IPS-11a (cell line): ENCODE results near the gene CREB5.

Experiments
- H3K4me3 ChIP-seq: one replicate; pipeline ENCODE4 v1.5.1; 2013; ENCODE audit warnings: low read depth, low read length, control low read depth

The CREB5 gene

GRCh38 chr7:28700790-28701203, 288.5 kb downstream of the CREB5 start:
- no peak overlapping the region for H3K4me3 ChIP-seq

- no peak overlapping the region for H3K4me3 ChIP-seq
Observed at GRCh38 chr7:28701731-28702130, 289.4 kb downstream of the CREB5 start.

DNA sequence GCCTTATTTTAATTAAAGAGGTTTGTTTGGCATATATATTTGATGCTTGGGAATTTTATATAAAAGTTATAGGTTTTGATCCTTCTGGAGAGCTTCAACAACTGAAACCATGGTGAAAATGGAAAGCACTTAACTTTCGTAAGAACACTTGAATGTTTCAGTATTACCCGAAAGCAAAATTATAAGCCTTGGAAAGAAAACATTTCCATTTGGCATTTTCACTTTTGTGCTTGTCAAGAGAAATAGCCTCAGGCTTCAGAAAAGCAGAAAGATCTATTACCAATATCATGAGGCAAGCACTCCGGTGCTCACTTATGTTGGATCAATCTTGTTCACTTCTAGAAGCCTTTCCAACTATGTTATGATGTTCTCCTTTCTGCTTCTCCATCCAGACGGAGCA, 289.9 kb downstream of the CREB5 start:
- H3K4me3 ChIP-seq: no peak overlapping the region

DNA sequence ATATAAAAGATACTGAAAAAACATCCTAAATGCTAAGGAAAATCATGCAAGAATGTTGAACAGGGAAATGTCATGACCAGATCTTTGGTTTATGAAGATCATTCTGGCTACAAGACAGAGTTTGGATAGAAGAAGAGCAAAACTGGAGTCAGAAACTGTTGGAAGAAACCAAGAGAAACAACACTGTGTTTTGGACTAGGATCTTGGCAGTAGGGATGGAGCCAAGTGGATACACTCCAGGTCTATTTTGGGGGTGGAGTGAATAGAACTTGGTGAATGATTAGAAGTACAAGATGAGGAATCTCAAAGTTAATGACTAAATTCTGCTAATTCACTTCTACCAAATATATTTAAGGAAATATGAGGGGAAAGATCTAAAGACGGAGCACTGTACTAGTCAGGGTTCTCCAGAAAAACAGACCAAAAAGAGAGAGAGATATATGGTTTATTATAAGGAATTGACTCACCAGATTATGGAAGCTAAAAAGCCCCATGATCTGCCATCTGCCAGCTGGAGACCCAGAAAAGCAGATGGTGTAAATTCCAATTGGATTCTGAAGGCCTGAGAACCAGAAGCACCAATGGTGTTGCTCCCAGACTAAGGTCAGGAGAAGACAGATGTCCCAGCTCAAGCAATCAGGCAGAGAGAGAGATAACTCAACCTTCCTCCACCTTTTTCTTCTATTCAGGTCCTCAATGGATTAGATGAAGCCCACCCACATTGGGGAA, 290.9 kb downstream of the CREB5 start:
- H3K4me3 ChIP-seq: no peak overlapping the region

DNA sequence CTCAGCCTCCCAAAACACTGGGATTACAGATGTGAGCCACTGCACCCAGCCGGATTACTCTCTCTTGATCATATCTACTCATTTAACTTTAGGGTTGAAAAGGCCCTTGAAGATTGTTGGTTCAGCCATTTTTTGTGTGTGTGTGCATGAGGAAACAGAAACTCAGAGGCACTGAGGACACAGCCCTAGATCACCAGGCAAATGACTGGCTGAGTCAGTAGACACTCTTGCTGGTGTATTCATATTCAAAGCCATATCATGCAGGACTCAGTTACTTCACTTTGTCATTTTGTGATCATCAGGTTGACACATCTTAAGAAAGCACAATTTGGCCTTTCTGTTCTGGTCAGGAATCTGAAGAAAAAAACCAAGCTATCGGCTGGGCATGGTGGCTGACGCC, 292.4 kb downstream of the CREB5 start:
- no peak overlapping the region for H3K4me3 ChIP-seq

DNA sequence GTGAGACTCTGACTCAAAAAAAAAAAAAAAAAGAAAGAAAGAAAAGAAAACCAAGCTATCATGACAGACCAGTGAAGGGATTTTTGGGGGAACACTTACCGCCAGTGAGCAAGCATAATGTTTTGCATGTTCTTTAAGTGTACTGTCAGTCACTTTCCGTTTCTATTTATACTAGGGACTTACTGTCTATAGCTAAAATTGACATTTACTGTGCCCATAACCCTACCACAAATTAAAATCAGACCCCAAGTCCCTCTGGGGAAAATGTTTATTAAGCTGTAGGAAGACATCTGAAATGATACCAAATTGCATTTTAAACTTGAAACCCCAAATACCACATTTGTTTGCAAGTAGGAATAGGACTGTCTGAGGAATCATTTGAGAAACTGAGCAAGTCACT, 293.0 kb downstream of the CREB5 start:
- H3K4me3 ChIP-seq: no peak overlapping the region

DNA sequence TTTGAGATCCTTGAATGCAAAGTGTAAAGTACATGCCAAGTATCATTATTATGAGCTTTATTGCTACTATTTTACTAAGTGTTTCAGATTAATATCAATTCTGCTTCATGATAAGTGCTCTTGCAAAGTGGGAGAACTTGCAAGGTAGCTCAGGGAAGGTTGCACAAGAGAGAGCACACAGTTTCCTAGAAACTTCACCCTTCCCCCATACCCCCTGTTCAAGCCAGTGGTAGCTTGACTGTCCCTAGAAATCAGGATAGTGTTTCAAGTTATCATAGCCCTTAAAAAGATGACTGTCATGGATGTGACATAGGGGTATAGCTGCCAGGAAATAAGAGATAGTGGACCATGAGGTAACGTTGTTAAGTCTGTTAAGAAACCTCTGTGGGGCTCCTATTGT, 294.3 kb downstream of the CREB5 start:
- no peak overlapping the region for H3K4me3 ChIP-seq

GRCh38 chr7:28707291-28707690, 295.0 kb downstream of the CREB5 start:
- no peak overlapping the region for H3K4me3 ChIP-seq

DNA sequence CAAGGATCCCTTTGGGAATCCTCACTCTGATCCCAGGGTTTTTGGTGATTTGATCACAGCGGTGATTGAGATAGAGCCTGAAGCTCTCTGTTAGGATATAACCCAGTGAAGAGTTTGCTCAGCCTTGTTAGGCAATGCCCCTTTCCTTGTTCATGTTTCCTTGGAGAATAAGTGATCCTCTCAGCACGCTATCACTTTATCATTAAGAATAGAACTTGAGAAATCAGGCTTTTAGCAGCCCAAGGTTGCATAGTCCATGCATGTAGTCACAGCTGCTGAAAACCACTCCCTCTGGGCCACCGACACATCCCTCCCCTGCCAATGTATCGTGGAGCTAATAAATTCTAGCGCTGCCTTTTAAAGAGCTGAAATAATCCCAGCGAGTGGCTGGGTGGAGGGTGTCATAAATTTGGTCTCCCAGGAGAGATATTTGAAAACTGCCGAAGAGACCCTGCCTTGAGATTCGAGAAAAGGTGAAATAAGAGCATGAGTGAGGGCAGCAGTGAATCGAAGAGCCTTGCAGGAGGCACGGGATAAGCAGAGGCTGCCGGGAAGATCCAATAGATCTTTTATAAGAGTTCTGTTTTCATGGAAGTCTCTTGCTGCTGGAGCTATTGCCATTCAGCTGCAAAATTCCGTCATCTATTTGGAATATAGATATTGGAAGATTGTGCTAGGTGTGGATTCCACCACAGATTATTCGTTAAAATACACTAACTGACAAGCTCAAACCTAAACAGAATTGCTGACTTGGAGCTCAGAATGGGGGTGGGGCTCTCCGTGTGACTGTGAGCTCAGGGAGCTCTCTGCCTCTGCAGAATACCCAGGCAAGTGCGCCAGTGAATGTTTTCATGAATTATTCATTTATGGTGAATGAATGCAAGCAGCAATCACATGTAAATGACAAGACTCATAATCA, 296.0 kb downstream of the CREB5 start:
- no peak overlapping the region for H3K4me3 ChIP-seq

GRCh38 chr7:28709748-28710147, 297.4 kb downstream of the CREB5 start:
- H3K4me3 ChIP-seq: no peak overlapping the region

GRCh38 chr7:28711114-28711513, 298.8 kb downstream of the CREB5 start:
- no peak overlapping the region for H3K4me3 ChIP-seq

GRCh38 chr7:28714459-28715120, 302.3 kb downstream of the CREB5 start:
- H3K4me3 ChIP-seq: no peak overlapping the region

DNA sequence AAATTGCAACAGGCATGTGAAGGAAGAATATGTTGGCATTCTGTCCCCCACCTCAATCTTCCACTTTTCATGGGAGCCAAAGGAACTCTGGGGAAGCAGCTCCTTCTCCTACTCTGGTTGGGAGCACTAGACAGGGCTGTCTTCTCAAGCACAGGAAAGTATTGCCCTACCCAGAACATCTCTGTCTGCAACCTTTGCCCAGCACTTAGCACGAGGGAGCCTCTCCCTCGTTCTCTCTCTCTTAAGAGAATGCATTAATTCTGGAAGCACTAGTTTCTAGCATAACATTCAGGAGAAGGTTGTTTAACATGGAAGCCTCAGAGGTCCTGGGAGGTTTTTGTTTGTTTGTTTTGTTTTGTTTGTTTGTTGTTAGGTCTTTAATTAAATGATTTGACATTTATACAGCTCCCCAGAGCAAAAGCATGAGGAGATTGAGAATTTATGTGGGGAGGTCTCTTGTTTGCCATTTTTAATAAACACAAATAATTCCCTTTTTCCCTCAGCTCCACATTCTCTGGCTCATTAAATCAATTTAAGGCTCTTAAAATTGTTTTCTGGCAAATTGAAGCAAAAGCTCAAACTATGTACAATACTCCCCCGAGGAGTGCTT, 305.2 kb downstream of the CREB5 start:
- no peak overlapping the region for H3K4me3 ChIP-seq

DNA sequence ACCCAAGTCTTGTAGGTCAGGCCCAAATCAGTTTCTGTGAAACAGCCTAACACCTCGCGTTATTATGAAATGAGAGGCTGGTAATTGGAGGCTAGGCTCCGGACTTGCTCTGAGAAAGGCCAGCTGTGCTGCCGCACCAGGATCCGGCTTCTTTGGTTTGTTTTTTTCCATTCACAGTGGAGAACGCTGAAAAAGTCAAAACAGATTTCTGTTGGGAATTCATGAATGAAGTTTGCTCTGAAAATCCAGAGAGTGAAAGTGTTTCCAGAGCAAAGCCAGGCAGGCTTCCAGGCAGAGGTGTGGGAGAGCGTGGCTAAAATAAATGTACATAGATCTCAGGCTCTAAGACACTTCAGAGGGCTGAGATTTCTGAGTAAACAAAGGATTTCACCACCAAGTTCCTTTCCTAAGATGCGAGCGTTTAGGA, 305.8 kb downstream of the CREB5 start:
- no peak overlapping the region for H3K4me3 ChIP-seq

DNA sequence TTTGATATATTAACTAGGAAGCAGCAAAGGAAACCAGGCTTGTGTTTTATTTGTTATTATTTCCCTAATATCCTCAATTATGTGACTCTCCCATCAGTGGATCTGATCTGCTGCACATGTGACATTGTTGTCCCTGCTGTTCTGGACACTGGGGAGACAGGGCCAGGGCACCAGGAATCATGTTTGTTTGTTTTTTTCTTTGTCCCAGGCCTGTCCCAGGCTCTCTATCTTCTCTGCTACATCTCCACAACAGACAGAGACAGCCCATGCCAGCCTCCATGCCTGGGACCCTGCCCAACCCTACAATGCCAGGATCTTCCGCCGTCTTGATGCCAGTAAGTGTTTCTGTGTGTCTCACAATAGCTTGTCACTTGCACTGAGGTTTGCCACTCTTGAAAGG, 306.2 kb downstream of the CREB5 start:
- H3K4me3 ChIP-seq: no peak overlapping the region

DNA sequence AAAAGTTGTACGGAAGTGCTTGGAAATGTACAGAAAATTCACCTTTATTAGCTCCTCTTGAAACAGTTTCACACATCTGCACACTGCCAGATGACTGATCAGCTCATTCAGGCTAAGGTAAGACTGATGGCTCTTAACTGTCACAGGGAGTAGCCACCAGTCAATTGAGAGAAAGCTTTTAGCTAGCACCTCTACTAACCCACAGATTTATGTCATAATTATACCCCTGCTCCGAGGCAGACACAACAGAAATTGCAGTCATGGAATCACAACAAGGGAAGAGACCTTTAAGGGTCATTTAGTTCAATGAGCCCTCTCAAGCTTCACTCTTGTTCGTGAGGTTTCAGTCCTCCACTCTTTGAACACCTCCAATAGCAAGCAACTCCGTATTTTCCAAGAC, 310.4 kb downstream of the CREB5 start:
- H3K4me3 ChIP-seq: no peak overlapping the region

DNA sequence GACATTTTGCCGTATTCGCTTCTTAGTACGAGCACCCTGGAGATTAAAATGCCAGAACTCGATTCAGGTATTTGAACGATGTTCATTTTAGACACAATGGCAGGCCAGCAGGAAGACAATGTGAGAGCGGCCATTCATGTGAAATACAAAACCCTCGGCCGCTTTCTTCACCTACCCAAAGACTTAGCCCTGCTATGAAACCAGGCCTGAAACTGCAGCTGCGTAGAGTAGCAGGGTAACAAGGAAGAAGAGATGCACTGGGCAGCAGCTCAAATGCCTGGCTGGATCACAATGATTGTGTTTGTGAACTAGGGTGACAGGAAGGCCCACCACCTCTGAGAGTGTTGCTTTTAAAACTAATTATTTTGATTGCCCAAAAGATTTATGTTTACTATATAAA, 311.0 kb downstream of the CREB5 start:
- no peak overlapping the region for H3K4me3 ChIP-seq

- H3K4me3 ChIP-seq: no peak overlapping the region
Observed at GRCh38 chr7:28724563-28724962, 312.2 kb downstream of the CREB5 start.

GRCh38 chr7:28725045-28725642, 312.8 kb downstream of the CREB5 start:
- H3K4me3 ChIP-seq: no peak overlapping the region

- H3K4me3 ChIP-seq: no peak overlapping the region
Observed at GRCh38 chr7:28725911-28726310, 313.6 kb downstream of the CREB5 start.

DNA sequence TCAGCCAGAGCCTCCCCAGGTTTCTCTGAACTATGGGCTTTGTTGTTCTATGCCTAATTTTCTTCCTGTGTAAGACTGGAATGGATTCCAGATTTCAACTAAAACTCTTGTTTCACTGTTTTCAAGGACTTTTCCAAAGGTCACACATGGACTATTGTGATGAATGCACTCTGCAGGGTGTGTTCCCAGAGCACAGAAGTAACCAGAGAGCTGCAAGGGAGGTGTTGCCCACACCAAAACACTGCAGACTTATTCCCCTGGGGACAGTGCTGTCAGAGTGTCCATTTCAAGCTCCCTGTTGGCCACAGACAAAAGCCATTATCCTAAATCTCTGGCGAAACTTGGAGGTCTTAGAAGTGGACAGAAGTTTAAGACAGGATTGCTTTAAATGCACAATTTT, 314.2 kb downstream of the CREB5 start:
- H3K4me3 ChIP-seq: no peak overlapping the region
